Vagina (tissue), 2 donors: ENCODE measurements around the gene EXO1. TPM values are rescaled to one million over a fixed set of nuclear protein-coding genes. Genes with fewer than 3 reads are reported as not detected.

Experiments
- DNase-seq, 2 donors: peaks; one replicate each; pipeline ENCODE4 v3.0.0-alpha.2; 2017; ENCODE audit errors: extremely low spot score in 2 of 2
- H3K27ac ChIP-seq: fragments of 200-600 bp; sonication (generic); one replicate; pipeline ENCODE4 v1.5.1; 2019
- H3K27me3 ChIP-seq: fragments of 200-600 bp; sonication (generic); one replicate; pipeline ENCODE4 v1.5.1; 2019
- H3K36me3 ChIP-seq, 2 donors: fragments of 200-600 bp; sonication (generic); one replicate each; pipeline ENCODE4 v1.5.1; 2017 to 2019
- H3K4me1 ChIP-seq: fragments of 200-600 bp; sonication (generic); one replicate; pipeline ENCODE4 v1.5.1; 2019
- H3K4me3 ChIP-seq, 2 donors: fragments of 200-600 bp; sonication (generic); 1 replicate in 1 of 2; 2 replicates in 1 of 2; pipeline ENCODE4 v1.5.1; 2016 to 2019
- H3K9me3 ChIP-seq: fragments of 200-600 bp; sonication (generic); one replicate; pipeline ENCODE4 v1.5.1; 2019
- POLR2A ChIP-seq, 2 donors: fragments of 450-650 bp; IDR thresholded peaks; one replicate each; pipeline ENCODE4 v1.6.1; 2017; ENCODE audit warnings: antibody characterized with exemption in 2 of 2, mild to moderate bottlenecking in 2 of 2, moderate library complexity in 2 of 2
- POLR2AphosphoS5 ChIP-seq, 2 donors: sonication (generic); formaldehyde crosslinking; IDR thresholded peaks; one replicate each; pipeline ENCODE4 v1.9.0; 2017; ENCODE audit warnings: antibody characterized with exemption in 2 of 2, mild to moderate bottlenecking in 2 of 2, low read depth in 1 of 2; ENCODE audit not compliant: insufficient read depth in 1 of 2
- intact Hi-C: fragments of 100-400 bp; cut with DNase I; formaldehyde crosslinking; loops from one replicate; pipeline ENCODE4 v1.15.1; 2023
- total RNA-seq: library from RNA; depleted of rRNA; stranded (reverse); fragments of >200 nt; gene quantifications from one replicate; pipeline ENCODE4 v1.2.3, GENCODE V29; 2016
- TF ChIP-seq, protein P1 (sequence below), 3 experiments: fragments of 450-650 bp in 2 of 3; fragments of 200-600 bp in 1 of 3; sonication (generic) in 1 of 3; IDR thresholded peaks; one replicate each; pipeline ENCODE4 v1.5.1; 2017 to 2019; ENCODE audit warnings: antibody characterized with exemption in 3 of 3, mild to moderate bottlenecking in 2 of 3, moderate library complexity in 2 of 3

EXO1 gene
- total RNA-seq, 1 donor from 2014 or later, result 10.6 TPM

DNA sequence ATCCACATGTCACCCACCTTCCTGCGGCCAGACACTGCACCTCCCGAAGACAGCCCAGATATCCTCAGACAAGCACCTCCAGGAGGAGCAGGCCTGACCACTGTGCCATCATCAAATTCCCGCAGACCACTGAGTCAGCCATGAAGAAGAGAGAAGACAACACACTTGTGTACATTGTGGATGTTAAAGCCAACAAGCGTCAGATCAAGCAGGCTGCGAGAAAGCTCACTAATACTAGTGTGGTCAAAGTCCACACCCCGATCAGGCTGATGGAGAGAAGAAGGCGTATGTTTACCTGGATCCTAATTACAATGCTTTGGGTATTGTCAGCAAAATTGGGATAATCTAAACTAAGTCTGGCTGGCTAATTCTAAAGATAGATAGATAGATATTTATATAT lies 68.2 kb downstream of the EXO1 start:
- TF ChIP-seq POLR2A (IDR thresholded peaks at IDR 0.05) (no peak), POLR2AphosphoS5 (IDR thresholded peaks at IDR 0.05; ENCODE audit: insufficient read depth in 1 of 2, low read depth in 1 of 2) (no peak)
- TF ChIP-seq, protein P1, sequence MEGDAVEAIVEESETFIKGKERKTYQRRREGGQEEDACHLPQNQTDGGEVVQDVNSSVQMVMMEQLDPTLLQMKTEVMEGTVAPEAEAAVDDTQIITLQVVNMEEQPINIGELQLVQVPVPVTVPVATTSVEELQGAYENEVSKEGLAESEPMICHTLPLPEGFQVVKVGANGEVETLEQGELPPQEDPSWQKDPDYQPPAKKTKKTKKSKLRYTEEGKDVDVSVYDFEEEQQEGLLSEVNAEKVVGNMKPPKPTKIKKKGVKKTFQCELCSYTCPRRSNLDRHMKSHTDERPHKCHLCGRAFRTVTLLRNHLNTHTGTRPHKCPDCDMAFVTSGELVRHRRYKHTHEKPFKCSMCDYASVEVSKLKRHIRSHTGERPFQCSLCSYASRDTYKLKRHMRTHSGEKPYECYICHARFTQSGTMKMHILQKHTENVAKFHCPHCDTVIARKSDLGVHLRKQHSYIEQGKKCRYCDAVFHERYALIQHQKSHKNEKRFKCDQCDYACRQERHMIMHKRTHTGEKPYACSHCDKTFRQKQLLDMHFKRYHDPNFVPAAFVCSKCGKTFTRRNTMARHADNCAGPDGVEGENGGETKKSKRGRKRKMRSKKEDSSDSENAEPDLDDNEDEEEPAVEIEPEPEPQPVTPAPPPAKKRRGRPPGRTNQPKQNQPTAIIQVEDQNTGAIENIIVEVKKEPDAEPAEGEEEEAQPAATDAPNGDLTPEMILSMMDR (IDR thresholded peaks at IDR 0.05), result no peak
- Histone ChIP-seq H3K36me3 (no peaks in the 10 kb centered on the region), H3K4me3 (no peak overlapping the region), H3K9me3 (no peaks in the 10 kb centered on the region), H3K27ac (no peak overlapping the region), H3K4me1 (no peaks in the 10 kb centered on the region), H3K27me3 (no peaks in the 10 kb centered on the region)
- intact Hi-C loops, result no loop called here
- DNase-seq, result no peak

DNA sequence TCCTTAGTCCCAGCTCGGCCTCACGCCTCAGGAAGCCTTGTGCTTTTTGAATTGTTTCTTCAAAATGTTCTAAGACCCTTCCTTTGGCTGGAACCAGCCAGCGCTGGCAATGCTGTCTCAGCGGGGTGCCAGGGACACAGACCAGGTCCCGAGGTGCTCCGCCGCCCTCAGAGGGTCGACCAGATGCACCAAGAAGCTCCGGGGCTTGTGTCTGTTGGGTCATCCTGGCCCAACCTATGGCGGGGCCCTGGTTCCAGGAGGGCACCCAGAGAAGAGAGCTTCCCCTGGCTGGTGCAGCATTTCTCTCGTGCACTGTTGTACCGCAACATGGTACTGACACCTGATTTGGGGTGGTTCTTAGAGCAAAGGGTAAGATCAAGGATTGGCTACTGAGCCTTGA lies 69.5 kb downstream of the EXO1 start:
- Histone ChIP-seq H3K27me3 (no peaks in the 10 kb centered on the region), H3K36me3 (no peaks in the 10 kb centered on the region), H3K4me1 (no peaks in the 10 kb centered on the region), H3K9me3 (no peaks in the 10 kb centered on the region), H3K4me3 (no peak overlapping the region), H3K27ac (no peak overlapping the region)
- TF ChIP-seq, protein P1 (IDR thresholded peaks at IDR 0.05), result no peak
- no peak for TF ChIP-seq POLR2A (IDR thresholded peaks at IDR 0.05)
- TF ChIP-seq POLR2AphosphoS5 (IDR thresholded peaks at IDR 0.05; ENCODE audit: insufficient read depth in 1 of 2, low read depth in 1 of 2), result no peak
- DNase-seq, result no peak
- intact Hi-C loops, result no loop called here

DNA sequence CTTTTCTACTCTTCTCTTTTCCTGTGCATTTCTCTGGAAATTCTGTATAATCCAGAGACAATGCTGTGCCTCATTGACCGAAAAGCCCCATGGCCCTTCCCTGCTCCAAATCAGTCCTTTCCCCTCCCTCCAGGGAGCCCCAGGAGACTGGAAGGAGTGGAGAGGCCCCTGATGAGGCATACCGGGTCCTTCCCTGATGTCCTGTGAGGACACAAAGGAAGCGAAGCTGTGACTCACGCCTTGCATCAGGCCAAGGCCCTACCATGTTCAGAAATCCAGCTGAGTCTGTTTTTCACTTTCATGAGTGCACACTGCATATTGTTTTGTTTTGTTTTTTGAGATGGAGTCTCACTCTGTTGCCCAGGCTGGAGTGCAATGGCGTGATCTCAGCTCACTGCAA lies 70.9 kb downstream of the EXO1 start:
- no peak for DNase-seq
- H3K27me3 ChIP-seq, result no peaks in the 10 kb centered on the region
- no peak overlapping the region for H3K4me3 ChIP-seq
- no peaks in the 10 kb centered on the region for H3K9me3 ChIP-seq
- no peaks in the 10 kb centered on the region for H3K4me1 ChIP-seq
- intact Hi-C loops, result no loop called here
- TF ChIP-seq, protein P1 (IDR thresholded peaks at IDR 0.05), result no peak
- no peak for TF ChIP-seq POLR2A (IDR thresholded peaks at IDR 0.05)
- no peak for TF ChIP-seq POLR2AphosphoS5 (IDR thresholded peaks at IDR 0.05; ENCODE audit: insufficient read depth in 1 of 2, low read depth in 1 of 2)
- H3K27ac ChIP-seq, result no peak overlapping the region
- H3K36me3 ChIP-seq, result no peaks in the 10 kb centered on the region

DNA sequence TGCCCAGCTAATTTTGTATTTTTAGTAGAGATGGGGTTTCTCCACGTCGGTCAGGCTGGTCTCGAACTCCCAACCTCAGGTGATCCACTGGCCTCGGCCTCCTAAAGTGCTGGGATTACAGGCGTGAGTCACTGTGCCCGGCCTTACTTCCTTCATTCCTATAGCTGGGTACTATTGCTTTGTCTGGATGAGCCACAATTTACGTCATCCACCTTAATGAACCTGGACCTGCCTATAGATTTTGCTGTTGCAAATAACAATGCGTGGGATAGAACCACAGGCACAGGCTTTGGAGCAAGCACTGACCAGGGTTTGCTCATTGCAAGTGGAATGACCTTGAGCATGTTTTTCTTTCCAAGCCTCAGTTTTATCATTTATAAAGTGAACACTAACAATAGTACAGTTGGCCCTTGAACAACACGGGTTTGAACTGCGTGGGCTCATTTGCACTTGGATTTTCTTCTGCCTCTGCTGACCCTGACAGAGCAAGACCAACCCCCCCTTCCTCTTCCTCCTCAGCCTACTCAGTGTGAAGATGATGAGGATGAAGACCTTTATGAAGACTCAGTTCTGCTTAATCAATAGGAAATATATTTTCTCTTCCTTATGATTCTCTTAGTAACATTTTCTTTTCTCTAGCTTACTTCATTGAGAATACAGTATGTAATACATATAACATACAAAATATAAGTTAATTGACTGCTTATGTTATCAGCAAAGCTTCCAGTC lies 76.2 kb downstream of the EXO1 start:
- H3K27me3 ChIP-seq, result no peaks in the 10 kb centered on the region
- no peak overlapping the region for H3K27ac ChIP-seq
- no peaks in the 10 kb centered on the region for H3K4me1 ChIP-seq
- TF ChIP-seq POLR2AphosphoS5 (IDR thresholded peaks at IDR 0.05; ENCODE audit: insufficient read depth in 1 of 2, low read depth in 1 of 2), result no peak
- TF ChIP-seq, protein P1 (IDR thresholded peaks at IDR 0.05), result no peak
- no peak for TF ChIP-seq POLR2A (IDR thresholded peaks at IDR 0.05)
- H3K4me3 ChIP-seq, result no peak overlapping the region
- intact Hi-C loops, result no loop called here
- no peaks in the 10 kb centered on the region for H3K36me3 ChIP-seq
- DNase-seq, result no peak
- no peaks in the 10 kb centered on the region for H3K9me3 ChIP-seq

DNA sequence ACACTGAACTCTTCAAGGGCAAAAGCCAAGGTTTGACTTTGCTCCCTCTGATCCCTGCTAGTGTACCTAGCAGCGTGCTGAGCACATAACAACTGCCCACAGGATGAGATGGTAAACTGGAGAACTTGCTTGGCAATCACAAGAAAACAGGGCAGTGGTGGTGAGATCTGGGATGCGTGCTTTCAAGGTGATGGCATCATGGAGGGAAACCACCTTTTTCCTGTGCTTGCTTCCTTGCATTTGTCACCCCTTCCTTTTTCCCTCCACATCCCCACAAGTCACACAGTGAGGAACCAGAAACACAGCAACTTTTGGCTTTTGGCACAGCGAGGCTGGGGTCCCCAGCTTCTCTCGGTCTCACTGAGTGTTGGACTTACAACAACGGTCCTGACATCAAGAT lies 78.1 kb downstream of the EXO1 start:
- TF ChIP-seq POLR2AphosphoS5 (IDR thresholded peaks at IDR 0.05; ENCODE audit: insufficient read depth in 1 of 2, low read depth in 1 of 2) (no peak), POLR2A (IDR thresholded peaks at IDR 0.05) (no peak)
- TF ChIP-seq, protein P1 (IDR thresholded peaks at IDR 0.05), result no peak
- H3K4me3 ChIP-seq, result no peak overlapping the region
- no peak for DNase-seq
- H3K27me3 ChIP-seq, result no peaks in the 10 kb centered on the region
- no peaks in the 10 kb centered on the region for H3K4me1 ChIP-seq
- no peaks in the 10 kb centered on the region for H3K9me3 ChIP-seq
- intact Hi-C loops, result no loop called here
- no peak overlapping the region for H3K27ac ChIP-seq
- H3K36me3 ChIP-seq, result no peaks in the 10 kb centered on the region
